NCI-H2171 treated with DMSO at 0.1 percent for 48 hours (cell line): ENCODE results near the gene KCTD2.

ENCODE experiments used
- DNase-seq: peaks from one replicate; lab custom pipeline; 2025; lab: John Stamatoyannopoulos, UW

KCTD2 gene

GRCh38 chr17:75099881-75100595 is 53.0 kb downstream of the KCTD2 start:
- DNase-seq = no peak

GRCh38 chr17:75102385-75102821 is 55.4 kb downstream of the KCTD2 start:
- peak; percentile 64 for DNase-seq

- no peak for DNase-seq
Observed at GRCh38 chr17:75103601-75104554, 56.9 kb downstream of the KCTD2 start.

GRCh38 chr17:75105126-75106080 is 58.4 kb downstream of the KCTD2 start:
- DNase-seq = peak; percentile 84

- DNase-seq = no peak
Observed at GRCh38 chr17:75108193-75108592, 61.2 kb downstream of the KCTD2 start.

- DNase-seq = no peak
Observed at GRCh38 chr17:75109046-75109406, 62.0 kb downstream of the KCTD2 start.

GRCh38 chr17:75109407-75110233 is 62.6 kb downstream of the KCTD2 start, which contains the start of gene ARMC7:
Gene ARMC7, plus strand, starts transcription at chr17:75109969. Its CDS starts 320 bp downstream, at chr17:75110289.
- DNase-seq = peak; percentile 78

- no peak for DNase-seq
Observed at GRCh38 chr17:75110234-75110937, 63.4 kb downstream of the KCTD2 start.

GRCh38 chr17:75111777-75112335 is 64.8 kb downstream of the KCTD2 start:
- DNase-seq = no peak

GRCh38 chr17:75113798-75114551 is 67.0 kb downstream of the KCTD2 start:
- peak; percentile 85 for DNase-seq

GRCh38 chr17:75114552-75115314 is 67.7 kb downstream of the KCTD2 start:
- no peak for DNase-seq
